HepG2 (cell line): ENCODE measurements around the gene TGM1. TPM values are rescaled to one million over a fixed set of nuclear protein-coding genes. Genes with fewer than 3 reads are reported as not detected.

Source experiments
- AHR ChIP-seq: IDR thresholded peaks from 2 replicates; pipeline ENCODE4 v1.6.1; 2018; ENCODE audit warnings: missing genetic modification reagents, missing compliant biosample characterization
- DBP ChIP-seq: sonication (generic); formaldehyde crosslinking; IDR thresholded peaks from 2 replicates; pipeline ENCODE4 v1.4.0; 2020; ENCODE audit warnings: missing genetic modification reagents; ENCODE audit errors: not compliant biosample characterization
- MTA1 ChIP-seq: sonication (generic); formaldehyde crosslinking; IDR thresholded peaks from 2 replicates; pipeline ENCODE4 v1.4.0; 2020; ENCODE audit warnings: missing genetic modification reagents, mild to moderate bottlenecking, borderline replicate concordance
- PHB2 ChIP-seq: fragments of 450-650 bp; IDR thresholded peaks from 2 replicates; pipeline ENCODE4 v1.6.1; 2018; ENCODE audit not compliant: partially characterized antibody
- SRSF9 ChIP-seq: fragments of 200-400 bp; formaldehyde crosslinking; IDR thresholded peaks from 2 replicates; pipeline ENCODE4 v1.6.1; 2018; ENCODE audit warnings: borderline replicate concordance, mild to moderate bottlenecking, low read depth, low read length; ENCODE audit not compliant: insufficient read depth, poor library complexity, severe bottlenecking
- STAG1 ChIP-seq: sonication (generic); formaldehyde crosslinking; IDR thresholded peaks from 2 replicates; pipeline ENCODE4 v1.4.0; 2020; ENCODE audit warnings: missing genetic modification reagents
- TARDBP ChIP-seq: sonication (generic); formaldehyde crosslinking; IDR thresholded peaks from 2 replicates; pipeline ENCODE4 v1.8.0; 2022; ENCODE audit warnings: mild to moderate bottlenecking, missing genetic modification reagents
- TFDP1 ChIP-seq: IDR thresholded peaks from 2 replicates; pipeline ENCODE4 v1.6.1; 2016; ENCODE audit warnings: missing compliant biosample characterization, missing genetic modification reagents, borderline replicate concordance
- ZBTB40 ChIP-seq, 2 experiments: fragments of 450-650 bp in 1 of 2; sonication (generic) in 1 of 2; formaldehyde crosslinking in 1 of 2; IDR thresholded peaks; 2 replicates each; pipeline versions ENCODE4 v1.6.1 to v1.8.0; 2016 to 2022; ENCODE audit warnings: antibody characterized with exemption in 1 of 2, mild to moderate bottlenecking in 1 of 2, missing genetic modification reagents in 1 of 2
- ZNF138 ChIP-seq: sonication (generic); formaldehyde crosslinking; IDR thresholded peaks from 2 replicates; pipeline ENCODE4 v1.5.0; 2020; ENCODE audit warnings: mild to moderate bottlenecking, low read depth, missing genetic modification reagents
- ZNF20 ChIP-seq: sonication (generic); formaldehyde crosslinking; IDR thresholded peaks from 2 replicates; pipeline ENCODE4 v1.4.0; 2020; ENCODE audit warnings: mild to moderate bottlenecking, moderate library complexity, missing genetic modification reagents
- polyA plus RNA-seq, 8 experiments: library from polyadenylated mRNA; depleted of rRNA in 3 of 8; stranded (reverse) in 7 of 8; unstranded in 1 of 8; fragments of >200 nt; fragmentation: Illumina TruSeq in 4 of 8; extraction: Trizol in 4 of 8; gene quantifications; 2 replicates each; pipeline versions ENCODE4 v1.2.1 to v1.2.3, GENCODE V29; 2011 to 2016; ENCODE audit warnings: low read depth in 4 of 8, missing spikeins in 1 of 8, mixed read lengths in 1 of 8; ENCODE audit not compliant: insufficient read depth in 1 of 8
- total RNA-seq, 5 experiments: library from RNA; depleted of rRNA; stranded (reverse); fragments of >200 nt; fragmentation: Illumina TruSeq; extraction: Trizol; gene quantifications; 2 replicates each; pipeline ENCODE4 v1.2.3, GENCODE V29; 2016; ENCODE audit warnings: low read depth in 1 of 5
- TF ChIP-seq, protein P1 (sequence below): conservative IDR thresholded peaks from 2 replicates; pipeline ENCODE4 v1.6.1; 2018; ENCODE audit warnings: missing genetic modification reagents
- TF ChIP-seq, protein P2 (sequence below): sonication (generic); formaldehyde crosslinking; IDR thresholded peaks from 2 replicates; pipeline ENCODE4 v1.4.0; 2020; ENCODE audit warnings: mild to moderate bottlenecking, missing genetic modification reagents

The TGM1 gene
- total and polyA plus RNA-seq, 2 of the 13 experiments (the other 11 are each of a cell fraction or from before 2014, with no cell fraction given): 3.2 to 10.6 TPM

- TF ChIP-seq ZNF138 (CRISPR knock-in tag) (peak; percentile 98), TFDP1 (CRISPR knock-in tag) (peak; percentile 97; the same call in 1 of the 2 replicates), AHR (peak; percentile 99), DBP (CRISPR knock-in tag) (peak; percentile 99), PHB2 (no peak), ZBTB40 (IDR thresholded peaks at IDR 0.05) (no peak), ZBTB40 (CRISPR knock-in tag; IDR thresholded peaks at IDR 0.05) (peak; percentile 94), SRSF9 (no peak), MTA1 (CRISPR knock-in tag) (peak; percentile 99), TARDBP (CRISPR knock-in tag) (peak; percentile 100), ZNF20 (peak; percentile 98), STAG1 (CRISPR knock-in tag) (peak; percentile 60)
- TF ChIP-seq, protein P1, sequence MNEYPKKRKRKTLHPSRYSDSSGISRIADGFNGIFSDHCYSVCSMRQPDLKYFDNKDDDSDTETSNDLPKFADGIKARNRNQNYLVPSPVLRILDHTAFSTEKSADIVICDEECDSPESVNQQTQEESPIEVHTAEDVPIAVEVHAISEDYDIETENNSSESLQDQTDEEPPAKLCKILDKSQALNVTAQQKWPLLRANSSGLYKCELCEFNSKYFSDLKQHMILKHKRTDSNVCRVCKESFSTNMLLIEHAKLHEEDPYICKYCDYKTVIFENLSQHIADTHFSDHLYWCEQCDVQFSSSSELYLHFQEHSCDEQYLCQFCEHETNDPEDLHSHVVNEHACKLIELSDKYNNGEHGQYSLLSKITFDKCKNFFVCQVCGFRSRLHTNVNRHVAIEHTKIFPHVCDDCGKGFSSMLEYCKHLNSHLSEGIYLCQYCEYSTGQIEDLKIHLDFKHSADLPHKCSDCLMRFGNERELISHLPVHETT (CRISPR knock-in tag): peak; percentile 96
- TF ChIP-seq, protein P2, sequence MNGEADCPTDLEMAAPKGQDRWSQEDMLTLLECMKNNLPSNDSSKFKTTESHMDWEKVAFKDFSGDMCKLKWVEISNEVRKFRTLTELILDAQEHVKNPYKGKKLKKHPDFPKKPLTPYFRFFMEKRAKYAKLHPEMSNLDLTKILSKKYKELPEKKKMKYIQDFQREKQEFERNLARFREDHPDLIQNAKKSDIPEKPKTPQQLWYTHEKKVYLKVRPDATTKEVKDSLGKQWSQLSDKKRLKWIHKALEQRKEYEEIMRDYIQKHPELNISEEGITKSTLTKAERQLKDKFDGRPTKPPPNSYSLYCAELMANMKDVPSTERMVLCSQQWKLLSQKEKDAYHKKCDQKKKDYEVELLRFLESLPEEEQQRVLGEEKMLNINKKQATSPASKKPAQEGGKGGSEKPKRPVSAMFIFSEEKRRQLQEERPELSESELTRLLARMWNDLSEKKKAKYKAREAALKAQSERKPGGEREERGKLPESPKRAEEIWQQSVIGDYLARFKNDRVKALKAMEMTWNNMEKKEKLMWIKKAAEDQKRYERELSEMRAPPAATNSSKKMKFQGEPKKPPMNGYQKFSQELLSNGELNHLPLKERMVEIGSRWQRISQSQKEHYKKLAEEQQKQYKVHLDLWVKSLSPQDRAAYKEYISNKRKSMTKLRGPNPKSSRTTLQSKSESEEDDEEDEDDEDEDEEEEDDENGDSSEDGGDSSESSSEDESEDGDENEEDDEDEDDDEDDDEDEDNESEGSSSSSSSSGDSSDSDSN (CRISPR knock-in tag): peak; percentile 93
Observed at GRCh38 chr14:24271134-24271833, 8.3 kb upstream of the TGM1 start, which contains the start of gene RABGGTA (continued).
